T-helper 2 cell (primary cell): ENCODE results near the gene TNK2.
"Not testable (repeated sequence)": the region's sequence is repeated elsewhere in the genome, so short reads cannot be mapped to it uniquely, and the experiment has no call there.

Source experiments
- DNase-seq, 5 experiments: peaks; one replicate each; pipeline versions ENCODE4 v3.0.0 to v3.0.0-alpha.2; 2012 to 2022

TNK2 gene

GRCh38 chr3:195844671-195845218, 63.6 kb downstream of the TNK2 start:
- DNase-seq: no peak

- no peak for DNase-seq
Observed at GRCh38 chr3:195839260-195840010, 68.9 kb downstream of the TNK2 start.

- no peak for DNase-seq
Observed at GRCh38 chr3:195838714-195839113, 69.6 kb downstream of the TNK2 start.

- no peak for DNase-seq
Observed at GRCh38 chr3:195836476-195837135, 71.7 kb downstream of the TNK2 start.

- DNase-seq: no peak
Observed at GRCh38 chr3:195835791-195836190, 72.6 kb downstream of the TNK2 start.

- DNase-seq: no peak
Observed at GRCh38 chr3:195834675-195835583, 73.4 kb downstream of the TNK2 start.

- no peak for DNase-seq
Observed at GRCh38 chr3:195829897-195830254, 78.5 kb downstream of the TNK2 start.

- no peak for DNase-seq
Observed at GRCh38 chr3:195828762-195829161, 79.6 kb downstream of the TNK2 start.

GRCh38 chr3:195825857-195826804, 82.2 kb downstream of the TNK2 start:
- DNase-seq: no peak

GRCh38 chr3:195825191-195825588, 83.2 kb downstream of the TNK2 start:
- DNase-seq: no peak

- not testable (repeated sequence) for DNase-seq
Observed at GRCh38 chr3:195824425-195825190, 83.7 kb downstream of the TNK2 start.

- DNase-seq: no peak
Observed at GRCh38 chr3:195823999-195824398, 84.4 kb downstream of the TNK2 start.

GRCh38 chr3:195823280-195823679, 85.1 kb downstream of the TNK2 start:
- no peak for DNase-seq

- DNase-seq: no peak
Observed at GRCh38 chr3:195822131-195822696, 86.1 kb downstream of the TNK2 start.

GRCh38 chr3:195821403-195822130, 86.8 kb downstream of the TNK2 start:
- no peak for DNase-seq

- no peak for DNase-seq
Observed at GRCh38 chr3:195820901-195821300, 87.5 kb downstream of the TNK2 start.

- DNase-seq: no peak
Observed at GRCh38 chr3:195820186-195820585, 88.2 kb downstream of the TNK2 start.

- no peak for DNase-seq
Observed at GRCh38 chr3:195818301-195818700, 90.0 kb downstream of the TNK2 start.

- no peak for DNase-seq
Observed at GRCh38 chr3:195817578-195818135, 90.7 kb downstream of the TNK2 start.
